Measurements from ENCODE around the gene ACOT12.

- TF ChIP-seq JUND (IDR thresholded peaks at IDR 0.05; ENCODE audit: borderline replicate concordance, low read depth, low read length) (no peak), JUND (tag; IDR thresholded peaks at IDR 0.05; ENCODE audit: borderline replicate concordance, low read depth, low read length) (no peak), MYNN (IDR thresholded peaks at IDR 0.05) (no peak), MYNN (CRISPR knock-in tag; IDR thresholded peaks at IDR 0.05) (no peak), ZBTB7A (IDR thresholded peaks at IDR 0.05; ENCODE audit: borderline replicate concordance, control insufficient read depth, low read depth, low read length) (no peak), POLR2A (conservative IDR thresholded peaks at IDR 0.05) (no peak), KLF6 (CRISPR knock-in tag; IDR thresholded peaks at IDR 0.05; ENCODE audit: borderline replicate concordance) (no peak), CEBPB (tag; IDR thresholded peaks at IDR 0.05) (no peak), USF2 (CRISPR knock-in tag; IDR thresholded peaks at IDR 0.05) (no peak), NR2C1 (IDR thresholded peaks at IDR 0.05) (no peak), NR2C1 (tag; IDR thresholded peaks at IDR 0.05) (no peak), ARID3A (IDR thresholded peaks at IDR 0.05; ENCODE audit: borderline replicate concordance, low read depth, low read length) (no peak), CTCF (IDR thresholded peaks at IDR 0.05 in 2 of 3, conservative IDR thresholded peaks at IDR 0.05 in 1 of 3; ENCODE audit: insufficient read depth in 2 of 3, low read depth in 1 of 3, low read length in 3 of 3) (no peak), POLR2AphosphoS2 (IDR thresholded peaks at IDR 0.05; ENCODE audit: low read length) (no peak), ZNF274 (IDR thresholded peaks at IDR 0.05; ENCODE audit: borderline replicate concordance, low read depth, low read length) (no peak), TFAM (CRISPR knock-in tag; conservative IDR thresholded peaks at IDR 0.05) (no peak), TBL1XR1 (IDR thresholded peaks at IDR 0.05; ENCODE audit: low read length in 2 of 2) (no peak)
Measured at GRCh38 chr5:81310402-81311063, 83.4 kb downstream of the ACOT12 start.

All from K562 (cell line).